OCI-LY3 (cell line): ENCODE results near the gene GBX2.
"Not testable (repeated sequence)": the region's sequence is repeated elsewhere in the genome, so short reads cannot be mapped to it uniquely, and the experiment has no call there.

Source experiments
- H2AFZ ChIP-seq: fragments of 200-600, 300-600 bp; shearing (Covaris generic); 2 replicates; pipeline ENCODE4 v1.6.0; 2014; ENCODE audit warnings: antibody characterized with exemption, low read depth, low read length
- H3K27ac ChIP-seq: fragments of 200-600, 300-600 bp; sonication (generic); 2 replicates; pipeline ENCODE4 v1.5.1; 2014; ENCODE audit warnings: mild to moderate bottlenecking, low read length, moderate library complexity, mixed read lengths
- H3K27me3 ChIP-seq: fragments of 200-600, 300-600 bp; sonication (generic); 2 replicates; pipeline ENCODE4 v1.6.1; 2014; ENCODE audit warnings: low read depth, low read length, mixed read lengths
- H3K36me3 ChIP-seq: fragments of 200-600, 300-600 bp; sonication (generic); replicated peaks from 2 replicates; pipeline ENCODE3; 2014; ENCODE audit warnings: low read depth, low read length, mixed read lengths
- H3K4me1 ChIP-seq: fragments of 300-600, 200-600 bp; sonication (generic); 2 replicates; pipeline ENCODE4 v1.6.1; 2014; ENCODE audit warnings: low read length, mixed read lengths
- H3K4me2 ChIP-seq: fragments of 200-600, 300-600 bp; sonication (generic); 2 replicates; pipeline ENCODE4 v1.6.1; 2014; ENCODE audit warnings: low read length, mixed read lengths
- H3K4me3 ChIP-seq: fragments of 300-600, 200-600 bp; sonication (generic); 2 replicates; pipeline ENCODE4 v1.5.1; 2014; ENCODE audit warnings: antibody characterized with exemption, mild to moderate bottlenecking, low read length, moderate library complexity
- H3K79me2 ChIP-seq: fragments of 300-600, 200-600 bp; shearing (Covaris generic); 2 replicates; pipeline ENCODE4 v1.6.1; 2014; ENCODE audit warnings: mild to moderate bottlenecking, low read length, mixed read lengths
- H3K9ac ChIP-seq: fragments of 300-600, 200-600 bp; shearing (Covaris generic); 2 replicates; pipeline ENCODE4 v1.6.0; 2014; ENCODE audit warnings: mild to moderate bottlenecking, low read length, moderate library complexity
- H3K9me3 ChIP-seq: fragments of 200-600, 300-600 bp; shearing (Covaris generic); 2 replicates; pipeline ENCODE4 v1.6.1; 2014; ENCODE audit warnings: low read length, mixed read lengths; ENCODE audit not compliant: insufficient read depth
- H4K20me1 ChIP-seq: fragments of 200-600, 300-600 bp; sonication (generic); 2 replicates; pipeline ENCODE4 v1.6.1; 2016; ENCODE audit warnings: low read length, mixed read lengths; ENCODE audit not compliant: insufficient read depth
- EZH2phosphoT487 ChIP-seq: fragments of 200-600 bp; shearing (Covaris generic); IDR thresholded peaks from 2 replicates; pipeline ENCODE4 v1.6.1; 2018; ENCODE audit warnings: antibody characterized with exemption, mixed run types, low read depth
- TF ChIP-seq, protein P1 (sequence below): fragments of 200-600, 300-600 bp; sonication (generic); IDR thresholded peaks from 2 replicates; pipeline ENCODE4 v1.5.1; 2014; ENCODE audit warnings: antibody characterized with exemption, low read length, low read depth

Gene GBX2

DNA sequence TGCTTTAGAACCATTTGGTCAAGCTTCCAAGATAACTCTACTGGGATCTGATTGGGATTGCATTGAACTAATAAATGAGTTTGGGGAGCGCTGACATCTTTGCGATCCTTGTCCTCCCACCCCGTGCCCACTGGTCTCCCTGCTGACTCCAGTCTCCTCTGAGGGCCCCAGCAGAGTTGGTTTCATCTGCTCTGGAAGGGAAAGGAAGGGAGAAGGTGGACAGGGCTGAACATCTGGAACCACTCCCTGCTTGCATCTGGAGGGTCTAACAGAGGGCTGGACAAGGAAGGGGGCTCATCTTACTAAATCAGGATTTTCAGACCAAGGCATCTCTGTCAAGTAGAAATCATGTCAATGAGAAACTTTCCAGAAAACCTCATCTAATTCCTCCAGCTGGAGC lies 12.8 kb downstream of the GBX2 start:
- Histone ChIP-seq H2AFZ (no peak overlapping the region), H3K9me3 (no peaks in the 10 kb centered on the region), H3K4me1 (no peaks in the 10 kb centered on the region), H3K36me3 (no peaks in the 10 kb centered on the region), H3K27ac (no peak overlapping the region), H3K9ac (no peak overlapping the region), H3K4me3 (no peak overlapping the region), H3K4me2 (no peak overlapping the region), H4K20me1 (no peaks in the 10 kb centered on the region), H3K27me3 (no peaks in the 10 kb centered on the region), H3K79me2 (no peaks in the 10 kb centered on the region)
- TF ChIP-seq, protein P1, sequence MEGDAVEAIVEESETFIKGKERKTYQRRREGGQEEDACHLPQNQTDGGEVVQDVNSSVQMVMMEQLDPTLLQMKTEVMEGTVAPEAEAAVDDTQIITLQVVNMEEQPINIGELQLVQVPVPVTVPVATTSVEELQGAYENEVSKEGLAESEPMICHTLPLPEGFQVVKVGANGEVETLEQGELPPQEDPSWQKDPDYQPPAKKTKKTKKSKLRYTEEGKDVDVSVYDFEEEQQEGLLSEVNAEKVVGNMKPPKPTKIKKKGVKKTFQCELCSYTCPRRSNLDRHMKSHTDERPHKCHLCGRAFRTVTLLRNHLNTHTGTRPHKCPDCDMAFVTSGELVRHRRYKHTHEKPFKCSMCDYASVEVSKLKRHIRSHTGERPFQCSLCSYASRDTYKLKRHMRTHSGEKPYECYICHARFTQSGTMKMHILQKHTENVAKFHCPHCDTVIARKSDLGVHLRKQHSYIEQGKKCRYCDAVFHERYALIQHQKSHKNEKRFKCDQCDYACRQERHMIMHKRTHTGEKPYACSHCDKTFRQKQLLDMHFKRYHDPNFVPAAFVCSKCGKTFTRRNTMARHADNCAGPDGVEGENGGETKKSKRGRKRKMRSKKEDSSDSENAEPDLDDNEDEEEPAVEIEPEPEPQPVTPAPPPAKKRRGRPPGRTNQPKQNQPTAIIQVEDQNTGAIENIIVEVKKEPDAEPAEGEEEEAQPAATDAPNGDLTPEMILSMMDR: no peak
- TF ChIP-seq EZH2phosphoT487: no peak

DNA sequence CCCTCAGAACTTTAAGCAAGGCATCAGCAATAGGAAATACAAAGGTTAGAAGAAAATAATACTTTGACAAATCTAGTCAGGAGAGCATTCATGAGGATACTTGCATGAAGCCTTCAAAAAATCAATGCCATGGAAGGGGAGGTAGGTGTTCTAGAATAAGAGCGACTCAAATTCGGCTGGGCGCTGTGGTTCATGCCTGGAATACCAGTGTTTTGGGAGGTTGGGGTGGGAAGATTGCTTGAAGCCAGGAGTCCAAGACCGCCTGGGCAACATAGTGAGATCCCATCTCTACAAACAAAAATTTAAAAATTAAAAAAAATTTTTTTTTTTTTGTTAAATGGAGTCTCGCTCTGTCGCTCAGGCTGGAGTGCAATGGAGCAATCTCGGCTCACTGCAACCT lies 21.8 kb downstream of the GBX2 start:
- no peak for TF ChIP-seq EZH2phosphoT487
- TF ChIP-seq, protein P1: no peak
- Histone ChIP-seq H3K9me3 (no peaks in the 10 kb centered on the region), H2AFZ (no peak overlapping the region), H4K20me1 (no peaks in the 10 kb centered on the region), H3K4me2 (no peak overlapping the region), H3K4me3 (no peak overlapping the region), H3K27me3 (no peaks in the 10 kb centered on the region), H3K27ac (no peak overlapping the region), H3K9ac (no peak overlapping the region), H3K36me3 (no peaks in the 10 kb centered on the region), H3K79me2 (no peaks in the 10 kb centered on the region), H3K4me1 (no peaks in the 10 kb centered on the region)

DNA sequence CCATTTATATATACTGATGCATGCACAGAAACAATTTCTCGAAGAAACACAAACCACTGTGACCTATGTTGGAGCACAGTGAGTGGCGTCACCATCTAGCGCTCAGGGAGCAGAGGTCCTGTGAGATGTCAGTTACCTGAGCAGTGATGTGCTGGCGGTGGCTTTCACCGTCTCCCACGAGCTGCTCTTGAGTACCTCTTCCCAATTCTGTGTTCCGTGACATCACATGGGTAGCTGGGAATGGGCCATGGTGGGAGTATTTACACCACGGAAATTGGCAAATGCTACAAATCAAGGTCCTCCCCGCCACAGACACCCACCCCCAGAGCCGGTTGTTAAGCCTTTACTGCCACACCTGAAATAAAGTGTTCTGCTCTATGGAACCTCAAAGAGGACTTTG lies 24.4 kb downstream of the GBX2 start:
- no peak overlapping the region for H3K27ac ChIP-seq
- no peaks in the 10 kb centered on the region for H4K20me1 ChIP-seq
- H3K27me3 ChIP-seq: no peaks in the 10 kb centered on the region
- no peak overlapping the region for H3K4me3 ChIP-seq
- no peaks in the 10 kb centered on the region for H3K79me2 ChIP-seq
- H2AFZ ChIP-seq: no peak overlapping the region
- no peaks in the 10 kb centered on the region for H3K36me3 ChIP-seq
- TF ChIP-seq, protein P1: no peak
- TF ChIP-seq EZH2phosphoT487: no peak
- H3K9me3 ChIP-seq: no peaks in the 10 kb centered on the region
- H3K4me1 ChIP-seq: no peaks in the 10 kb centered on the region
- H3K9ac ChIP-seq: no peak overlapping the region
- no peak overlapping the region for H3K4me2 ChIP-seq

DNA sequence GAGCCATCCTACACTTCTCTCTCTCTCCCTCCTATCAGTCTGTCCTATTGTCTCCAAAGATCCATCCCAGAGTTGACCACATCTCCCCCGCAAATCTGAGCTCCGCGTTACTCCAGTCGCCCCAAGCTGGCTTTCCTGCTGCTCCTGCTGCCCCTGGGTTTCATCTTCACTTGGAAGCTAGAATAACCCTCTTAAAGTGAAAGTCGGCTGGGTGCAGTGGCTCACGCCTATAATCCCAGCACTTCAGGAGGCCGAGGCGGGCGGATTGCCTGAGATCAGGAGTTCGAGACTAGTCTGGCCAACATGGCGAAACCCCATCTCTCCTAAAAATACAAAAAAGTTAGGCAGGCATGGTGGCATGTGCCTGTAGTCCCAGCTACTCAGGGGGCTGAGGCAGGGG lies 26.6 kb downstream of the GBX2 start:
- not testable (repeated sequence) for H3K4me1 ChIP-seq, H4K20me1 ChIP-seq, H3K4me2 ChIP-seq, H3K27ac ChIP-seq, H3K9me3 ChIP-seq, H3K9ac ChIP-seq, H3K79me2 ChIP-seq, H3K36me3 ChIP-seq, H2AFZ ChIP-seq, H3K4me3 ChIP-seq, H3K27me3 ChIP-seq

DNA sequence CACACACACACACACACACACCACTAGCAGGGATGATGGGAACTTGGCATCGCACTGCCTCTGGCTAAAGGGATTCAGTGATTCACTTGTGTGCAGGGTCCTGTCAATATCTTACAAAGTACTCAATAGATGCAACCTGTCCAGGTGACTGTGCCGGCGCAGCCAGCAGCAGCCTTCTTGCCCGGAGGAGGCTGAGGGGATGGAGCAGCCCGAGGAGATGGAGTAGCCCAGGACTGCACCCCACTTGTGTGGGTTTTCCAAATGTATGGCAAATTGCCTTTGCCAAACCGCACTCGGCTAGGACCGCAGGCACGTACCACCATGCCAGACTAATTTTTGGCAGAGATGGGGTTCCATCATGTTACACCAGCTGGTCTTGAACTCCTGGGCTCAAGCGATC lies 31.1 kb downstream of the GBX2 start:
- H3K4me1 ChIP-seq: no peaks in the 10 kb centered on the region
- TF ChIP-seq EZH2phosphoT487: no peak
- TF ChIP-seq, protein P1: no peak
- no peaks in the 10 kb centered on the region for H3K36me3 ChIP-seq
- no peak overlapping the region for H3K9ac ChIP-seq
- no peaks in the 10 kb centered on the region for H3K27me3 ChIP-seq
- no peak overlapping the region for H2AFZ ChIP-seq
- H3K4me3 ChIP-seq: no peak overlapping the region
- no peak overlapping the region for H3K4me2 ChIP-seq
- no peaks in the 10 kb centered on the region for H3K79me2 ChIP-seq
- H3K27ac ChIP-seq: no peak overlapping the region
- no peaks in the 10 kb centered on the region for H3K9me3 ChIP-seq
- H4K20me1 ChIP-seq: no peaks in the 10 kb centered on the region
